Astrocyte (in vitro differentiated cells and primary cell): ENCODE measurements around the gene ABCB1. TPM values are rescaled to one million over a fixed set of nuclear protein-coding genes. Genes with fewer than 3 reads are reported as not detected.

ENCODE experiments used
- DNase-seq: peaks from one replicate; pipeline ENCODE4 v3.0.0-alpha.2; 2010; ENCODE audit warnings: low read depth
- FAIRE-seq: peaks from 2 replicates; lab custom pipeline; 2011; peaks lifted over from hg19 to GRCh38; lab: Jason Lieb, UNC
- H2AFZ ChIP-seq: 2 replicates; pipeline ENCODE4 v1.6.0; 2012; ENCODE audit warnings: low read depth, low read length, inconsistent platforms
- H3K27ac ChIP-seq: 2 replicates; pipeline ENCODE4 v1.5.1; 2011; ENCODE audit warnings: low read depth, low read length, inconsistent platforms
- H3K27me3 ChIP-seq: 2 replicates; pipeline ENCODE4 v1.6.0; 2011; ENCODE audit warnings: low read length, inconsistent platforms; ENCODE audit not compliant: insufficient read depth
- H3K36me3 ChIP-seq: 2 replicates; pipeline ENCODE4 v1.5.1; 2011; ENCODE audit warnings: low read length, inconsistent platforms; ENCODE audit not compliant: insufficient read depth
- H3K4me1 ChIP-seq: 2 replicates; pipeline ENCODE4 v1.5.1; 2011; ENCODE audit warnings: low read length, inconsistent platforms; ENCODE audit not compliant: insufficient read depth
- H3K4me2 ChIP-seq: 2 replicates; pipeline ENCODE4 v1.6.0; 2012; ENCODE audit warnings: low read length, inconsistent platforms
- H3K4me3 ChIP-seq: 2 replicates; pipeline ENCODE4 v1.5.1; 2011; ENCODE audit warnings: low read depth, mild to moderate bottlenecking, low read length, inconsistent platforms; ENCODE audit not compliant: insufficient read depth
- H3K79me2 ChIP-seq: 2 replicates; pipeline ENCODE4 v1.6.0; 2012; ENCODE audit warnings: mild to moderate bottlenecking, low read length, inconsistent platforms; ENCODE audit not compliant: insufficient read depth
- H3K9ac ChIP-seq: 2 replicates; pipeline ENCODE4 v1.6.0; 2012; ENCODE audit warnings: mild to moderate bottlenecking, low read length, inconsistent platforms
- H3K9me3 ChIP-seq: 2 replicates; pipeline ENCODE4 v1.5.1; 2012; ENCODE audit warnings: low read depth, mild to moderate bottlenecking, low read length, inconsistent platforms; ENCODE audit not compliant: insufficient read depth
- H4K20me1 ChIP-seq: 2 replicates; pipeline ENCODE4 v1.6.0; 2012; ENCODE audit warnings: low read length, inconsistent platforms; ENCODE audit not compliant: insufficient read depth
- H3K27ac Mint-ChIP-seq: one replicate; pipeline ENCODE4 v1.8.0; 2021; ENCODE audit warnings: mild to moderate bottlenecking, mixed read lengths; ENCODE audit not compliant: unreplicated experiment
- H3K27me3 Mint-ChIP-seq: one replicate; pipeline ENCODE4 v1.8.0; 2021; ENCODE audit warnings: low read depth, mixed read lengths; ENCODE audit not compliant: unreplicated experiment
- H3K36me3 Mint-ChIP-seq: one replicate; pipeline ENCODE4 v1.8.0; 2021; ENCODE audit warnings: low read depth, mixed read lengths; ENCODE audit not compliant: unreplicated experiment
- H3K4me1 Mint-ChIP-seq: one replicate; pipeline ENCODE4 v1.8.0; 2021; ENCODE audit warnings: low read depth, mixed read lengths; ENCODE audit not compliant: unreplicated experiment
- H3K4me3 Mint-ChIP-seq: one replicate; pipeline ENCODE4 v1.8.0; 2021; ENCODE audit warnings: mild to moderate bottlenecking, moderate library complexity, mixed read lengths; ENCODE audit not compliant: unreplicated experiment
- H3K9me3 Mint-ChIP-seq: one replicate; pipeline ENCODE4 v1.8.0; 2021; ENCODE audit warnings: mild to moderate bottlenecking, mixed read lengths; ENCODE audit not compliant: unreplicated experiment
- EZH2 ChIP-seq: IDR thresholded peaks from 2 replicates; pipeline ENCODE4 v1.6.1; 2012; ENCODE audit warnings: mild to moderate bottlenecking, low read length, inconsistent platforms; ENCODE audit not compliant: insufficient read depth
- total RNA-seq: library from RNA; stranded (reverse); gene quantifications from 2 replicates; pipeline ENCODE4 v1.2.1, GENCODE V29; 2021
- TF ChIP-seq, protein P1 (sequence below): IDR thresholded peaks from 2 replicates; pipeline ENCODE4 v1.5.1; 2011; ENCODE audit warnings: low read depth, mild to moderate bottlenecking, inconsistent platforms, low read length, moderate library complexity; ENCODE audit not compliant: insufficient read depth

Gene ABCB1
- total RNA-seq, 1 donor from 2014 or later, result 0.79 TPM

- Histone ChIP-seq H4K20me1 (no peaks in the 10 kb centered on the region), H3K9ac (peak within 1 kb of the TSS; percentile 73), H3K4me3 (peak within 1 kb of the TSS; percentile 64), H3K27ac (peak within 1 kb of the TSS; percentile 60), H3K79me2 (no peaks in the 10 kb centered on the region), H3K9me3 (no peaks in the 10 kb centered on the region), H3K4me1 (peaks cover 20% of the 10 kb centered on the region), H3K4me2 (peak within 1 kb of the TSS; percentile 88), H2AFZ (peak within 1 kb of the TSS; percentile 87), H3K36me3 (no peaks in the 10 kb centered on the region), H3K27me3 (peaks cover 8% of the 10 kb centered on the region)
- DNase-seq (no peak), FAIRE-seq (no peak)
- H3K9me3 Mint-ChIP-seq, result no peaks in the 10 kb centered on the region
- H3K36me3 Mint-ChIP-seq, result no peaks in the 10 kb centered on the region
- peak within 1 kb of the TSS; percentile 70 for H3K4me3 Mint-ChIP-seq
- H3K4me1 Mint-ChIP-seq, result peaks cover 7% of the 10 kb centered on the region
- peaks cover 25% of the 10 kb centered on the region for H3K27me3 Mint-ChIP-seq
- peak within 1 kb of the TSS; percentile 51 for H3K27ac Mint-ChIP-seq
- no peak for TF ChIP-seq EZH2
- TF ChIP-seq, protein P1, sequence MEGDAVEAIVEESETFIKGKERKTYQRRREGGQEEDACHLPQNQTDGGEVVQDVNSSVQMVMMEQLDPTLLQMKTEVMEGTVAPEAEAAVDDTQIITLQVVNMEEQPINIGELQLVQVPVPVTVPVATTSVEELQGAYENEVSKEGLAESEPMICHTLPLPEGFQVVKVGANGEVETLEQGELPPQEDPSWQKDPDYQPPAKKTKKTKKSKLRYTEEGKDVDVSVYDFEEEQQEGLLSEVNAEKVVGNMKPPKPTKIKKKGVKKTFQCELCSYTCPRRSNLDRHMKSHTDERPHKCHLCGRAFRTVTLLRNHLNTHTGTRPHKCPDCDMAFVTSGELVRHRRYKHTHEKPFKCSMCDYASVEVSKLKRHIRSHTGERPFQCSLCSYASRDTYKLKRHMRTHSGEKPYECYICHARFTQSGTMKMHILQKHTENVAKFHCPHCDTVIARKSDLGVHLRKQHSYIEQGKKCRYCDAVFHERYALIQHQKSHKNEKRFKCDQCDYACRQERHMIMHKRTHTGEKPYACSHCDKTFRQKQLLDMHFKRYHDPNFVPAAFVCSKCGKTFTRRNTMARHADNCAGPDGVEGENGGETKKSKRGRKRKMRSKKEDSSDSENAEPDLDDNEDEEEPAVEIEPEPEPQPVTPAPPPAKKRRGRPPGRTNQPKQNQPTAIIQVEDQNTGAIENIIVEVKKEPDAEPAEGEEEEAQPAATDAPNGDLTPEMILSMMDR, result no peak
Observed at GRCh38 chr7:87475359-87476178, 125.1 kb downstream of the ABCB1 start, which contains the start of gene ABCB4. TSS of gene ABCB4 (minus strand) at chr7:87475680. CDS start at chr7:87475465, 215 bp downstream.

- peak overlapping the region; percentile 51 for H3K27ac Mint-ChIP-seq
Observed at GRCh38 chr7:87474533-87475358, 125.9 kb downstream of the ABCB1 start.

More at GRCh38 chr7:87474533-87475358, 125.9 kb downstream of the ABCB1 start:
- Histone ChIP-seq H3K9ac (peak overlapping the region; percentile 73), H3K4me2 (peak overlapping the region; percentile 88), H3K36me3 (no peaks in the 10 kb centered on the region), H3K9me3 (no peaks in the 10 kb centered on the region), H3K4me3 (peak overlapping the region; percentile 64), H3K4me1 (peaks cover 12% of the 10 kb centered on the region), H4K20me1 (no peaks in the 10 kb centered on the region), H3K27ac (peak overlapping the region; percentile 60), H3K79me2 (no peaks in the 10 kb centered on the region), H3K27me3 (peaks cover 8% of the 10 kb centered on the region), H2AFZ (peak overlapping the region; percentile 87)
- H3K4me3 Mint-ChIP-seq, result peak overlapping the region; percentile 70
- peak; percentile 63 for FAIRE-seq
- peaks cover 25% of the 10 kb centered on the region for H3K27me3 Mint-ChIP-seq
- no peaks in the 10 kb centered on the region for H3K9me3 Mint-ChIP-seq
- H3K4me1 Mint-ChIP-seq, result peaks cover 7% of the 10 kb centered on the region
- TF ChIP-seq, protein P1, result no peak
- TF ChIP-seq EZH2, result no peak
- H3K36me3 Mint-ChIP-seq, result no peaks in the 10 kb centered on the region
- peak; percentile 61 for DNase-seq
